Activated T-helper 1 cell treated with Interleukin-2 at 50 U/mL for 16 hours (primary cell): ENCODE results near the gene RETN.

Experiments
- DNase-seq: peaks from one replicate; pipeline ENCODE4 v3.0.0-alpha.2; 2020; ENCODE audit warnings: low read depth

The RETN gene, protein sequence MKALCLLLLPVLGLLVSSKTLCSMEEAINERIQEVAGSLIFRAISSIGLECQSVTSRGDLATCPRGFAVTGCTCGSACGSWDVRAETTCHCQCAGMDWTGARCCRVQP

DNA sequence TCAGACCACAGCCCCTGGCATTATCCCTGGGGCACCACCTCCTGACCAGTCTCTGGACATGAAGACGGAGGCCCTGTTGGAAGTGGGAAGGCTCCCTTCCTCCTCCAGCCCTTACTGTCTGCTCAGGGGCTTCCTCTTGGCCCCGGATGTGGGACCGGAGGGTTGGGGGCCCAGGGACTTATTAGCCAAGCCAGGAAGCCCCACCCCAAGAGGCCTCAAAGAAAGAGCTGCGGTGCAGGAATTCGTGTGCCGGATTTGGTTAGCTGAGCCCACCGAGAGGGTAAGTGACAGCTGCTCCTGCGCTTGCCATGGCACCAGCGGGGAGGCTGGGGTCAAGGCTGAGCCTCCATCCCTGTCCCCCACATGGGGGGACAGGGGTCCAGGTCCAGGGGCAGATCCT, at the start of gene RETN:
Gene RETN (plus strand): TSS at position 208 of the 400 bp plus-strand sequence. CDS start 278 bp downstream, outside the sequence.
- no peak for DNase-seq

DNA sequence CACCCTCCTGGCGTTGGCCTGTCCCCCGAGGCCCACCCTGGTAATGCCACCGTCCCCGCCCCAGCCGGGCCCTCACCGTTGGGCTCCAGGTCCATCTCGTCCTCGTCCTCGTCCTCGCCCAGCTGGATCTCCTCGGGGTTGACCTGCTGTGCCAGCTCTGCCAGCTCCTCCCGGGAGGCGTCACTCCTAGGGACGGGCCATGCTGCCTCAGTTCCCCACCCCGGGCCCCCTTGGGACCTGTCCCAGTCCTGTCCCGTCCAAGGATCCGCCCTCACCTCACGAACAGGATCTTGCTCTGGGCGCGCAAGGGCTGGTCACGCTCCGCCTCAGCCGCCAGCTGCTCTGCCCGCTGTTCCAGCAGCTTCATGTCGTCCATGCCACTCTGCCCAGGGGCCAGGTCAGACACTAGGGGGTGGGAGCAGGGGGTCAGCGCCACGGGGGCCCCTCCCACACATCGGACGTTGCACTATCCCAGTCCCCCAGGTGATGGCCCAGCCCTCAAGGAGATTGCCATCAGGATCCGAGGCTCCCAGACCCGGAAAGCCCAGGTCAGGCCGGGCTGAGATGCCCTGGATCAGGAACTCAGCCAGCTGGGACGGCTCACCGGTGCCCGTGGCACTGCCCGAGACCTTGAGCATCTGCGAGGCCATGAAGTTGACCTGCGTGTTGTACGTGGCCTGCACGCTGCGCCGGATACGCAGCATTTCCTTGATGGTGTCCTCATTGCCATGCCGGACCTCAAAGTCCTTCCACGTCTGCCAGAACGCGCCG, 49.0 kb upstream of the RETN start:
- DNase-seq = no peak

DNA sequence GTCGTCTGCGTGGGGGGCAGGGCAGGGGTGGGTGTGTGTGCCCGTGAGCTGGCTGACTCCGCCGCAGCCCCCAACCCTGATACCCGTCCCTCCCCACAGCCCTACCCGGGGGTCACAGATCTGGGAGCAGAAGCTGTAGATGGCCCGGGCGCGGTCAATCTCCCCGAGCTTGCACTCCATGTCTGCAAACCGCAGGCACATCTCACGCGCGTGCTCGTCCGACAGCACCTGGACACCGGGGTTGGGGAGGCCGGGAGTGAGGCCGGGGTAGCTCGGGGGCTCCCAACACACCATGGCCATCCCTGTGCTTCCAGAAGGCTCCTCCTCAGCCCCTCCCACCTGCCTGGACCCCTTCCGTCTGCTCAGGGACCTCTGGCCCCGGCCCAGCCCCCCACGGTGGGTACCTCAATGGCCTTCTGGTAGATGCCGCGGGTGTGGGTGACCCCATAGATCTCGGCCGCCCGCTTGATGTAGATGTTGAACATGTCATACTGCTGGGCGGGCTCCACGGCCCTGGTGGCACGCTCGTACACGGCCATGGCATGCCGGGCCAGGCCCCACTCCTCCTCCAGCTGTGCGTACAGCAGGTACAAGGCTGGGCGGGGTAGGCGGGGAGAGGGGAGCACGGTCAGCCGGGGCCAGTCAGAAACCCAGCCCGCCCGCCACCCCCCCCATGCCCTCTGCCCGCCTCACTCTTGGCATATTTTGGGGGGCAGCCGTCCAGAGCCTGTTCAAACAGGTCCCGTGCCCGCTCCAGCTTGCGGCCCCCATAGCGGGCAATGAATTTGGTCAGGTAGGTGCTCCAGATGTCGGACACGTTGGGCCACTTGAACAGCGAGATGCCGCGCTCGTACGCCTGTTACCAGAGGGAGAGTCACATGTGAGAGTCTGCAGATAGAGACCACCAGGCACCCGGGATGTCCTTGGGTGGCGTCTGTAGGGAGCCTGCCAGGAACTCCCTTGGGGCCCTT, 48.1 kb upstream of the RETN start:
- DNase-seq = no peak

DNA sequence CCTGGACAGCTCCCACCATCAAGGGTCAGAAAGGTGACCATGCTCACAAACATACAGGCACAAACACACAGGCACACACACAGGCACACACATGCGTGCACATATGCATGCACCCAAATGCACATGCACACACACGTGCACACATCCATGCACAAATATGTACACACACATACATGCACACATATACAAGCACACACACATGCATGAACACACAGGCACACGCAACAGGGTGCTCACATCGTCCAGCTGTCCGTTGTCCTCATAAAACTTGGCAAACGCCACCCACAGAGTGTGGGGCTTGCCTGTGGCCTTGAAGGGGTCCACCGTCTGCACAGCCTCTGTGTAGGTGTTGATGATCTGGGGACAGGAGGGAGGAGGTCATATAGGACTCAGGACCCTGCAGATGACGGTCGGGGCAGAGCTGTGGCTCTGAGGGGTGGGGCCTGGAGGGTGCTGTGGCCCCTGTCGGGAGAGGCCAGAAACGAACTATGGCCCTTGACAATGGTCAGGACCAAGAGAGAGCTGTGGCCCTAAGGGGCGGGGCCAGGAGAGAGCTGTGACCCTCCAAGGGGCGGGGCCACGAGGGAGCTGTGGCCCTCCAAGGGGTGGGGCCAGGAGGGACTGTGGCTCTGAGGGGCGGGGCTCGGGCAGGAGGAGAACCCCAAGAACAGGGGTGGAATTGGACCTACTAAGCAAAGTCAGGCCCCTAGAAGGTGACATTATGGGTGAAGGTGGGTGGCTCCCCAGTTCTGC, 45.7 kb upstream of the RETN start:
- no peak for DNase-seq

DNA sequence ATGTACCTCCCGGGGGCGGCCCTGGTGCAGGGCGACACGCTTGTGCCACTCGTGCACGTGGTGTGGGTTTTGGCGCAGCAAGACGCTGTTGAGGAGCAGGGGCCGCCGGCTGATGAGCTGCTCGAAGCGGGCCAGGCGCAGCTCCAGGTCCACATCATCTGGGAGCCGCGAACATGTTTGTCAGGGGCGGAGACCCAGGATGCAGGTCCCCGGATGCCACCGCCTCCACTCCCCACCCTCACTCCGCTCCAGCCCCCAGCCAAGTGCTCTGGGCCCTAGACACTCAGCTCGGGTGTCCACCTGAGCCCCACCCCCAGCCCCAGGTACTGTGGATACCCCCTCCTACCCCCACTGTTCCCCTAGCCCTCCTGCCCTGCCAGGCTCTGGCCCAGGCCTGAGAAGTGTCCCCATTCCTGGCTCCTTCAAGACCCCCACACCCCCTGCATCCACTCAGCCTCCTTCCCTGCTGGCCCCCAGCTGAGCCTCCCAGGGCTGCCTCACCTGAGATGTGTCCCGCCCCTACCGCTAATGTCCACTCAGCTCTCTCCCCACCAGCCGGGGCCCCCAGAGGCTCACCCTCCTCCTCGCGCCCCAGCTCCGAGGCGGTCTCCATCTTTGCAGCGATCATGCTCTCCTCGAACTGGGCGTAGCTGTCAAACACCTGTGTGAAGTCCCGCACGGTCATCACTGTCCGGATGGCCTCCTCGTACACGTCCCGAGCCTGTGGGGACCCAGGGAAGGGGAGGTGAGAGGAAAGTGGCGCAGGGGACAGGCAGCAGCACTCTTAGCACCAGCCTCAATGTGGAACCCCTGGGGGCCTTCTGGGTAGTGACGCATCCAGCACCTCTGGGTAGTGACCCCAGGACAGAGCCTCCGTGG, 44.9 kb upstream of the RETN start:
- no peak for DNase-seq

DNA sequence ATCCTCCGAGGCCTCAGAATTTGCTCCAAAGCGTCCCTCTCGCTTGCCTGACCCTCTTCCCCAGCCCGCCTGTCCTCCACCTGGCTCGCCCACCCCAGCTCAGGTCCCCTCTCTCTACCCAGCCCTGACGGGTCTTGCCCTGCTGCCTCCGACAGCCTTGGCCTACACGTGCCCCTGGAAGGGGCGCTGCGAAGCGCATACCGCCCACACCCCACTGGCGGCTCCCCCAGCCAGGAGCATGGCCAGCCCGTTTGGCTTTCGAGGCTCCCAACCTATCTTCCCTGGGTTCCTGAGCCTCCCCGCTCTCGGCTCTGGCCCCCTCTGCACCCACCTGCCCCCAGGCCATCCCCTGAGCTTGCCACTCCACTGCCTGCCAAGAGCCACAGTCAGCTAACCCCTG, 44.0 kb upstream of the RETN start:
- no peak for DNase-seq

DNA sequence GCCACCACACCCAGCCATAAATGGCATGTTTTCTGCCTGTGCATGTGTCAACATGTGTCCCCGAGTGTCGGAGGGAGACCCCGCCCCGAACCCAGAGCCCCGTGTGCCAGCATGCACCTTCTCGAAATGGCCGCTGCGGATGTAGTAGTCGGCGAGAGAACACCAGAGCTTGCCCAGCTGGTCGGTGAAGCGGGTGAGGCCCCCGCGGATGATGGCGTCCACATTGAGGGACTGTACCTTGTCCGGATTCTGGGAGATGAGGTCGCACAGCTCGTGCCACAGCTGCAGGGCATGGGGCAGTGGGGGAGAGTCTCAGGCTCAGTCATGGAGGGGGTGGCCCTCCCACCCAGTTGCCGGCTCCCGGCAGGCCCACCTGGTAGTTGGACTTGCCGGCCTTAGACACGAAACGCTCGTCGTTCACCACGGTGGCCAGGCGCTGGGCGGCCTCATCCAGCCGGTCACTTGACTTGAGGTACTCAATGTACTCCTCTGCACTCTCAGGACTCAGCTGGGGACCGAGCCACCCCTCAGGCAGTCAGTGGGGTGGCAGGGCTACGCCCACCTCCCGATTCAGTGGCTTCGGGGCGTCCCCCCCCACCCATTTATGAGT, 43.0 kb upstream of the RETN start:
- no peak for DNase-seq

DNA sequence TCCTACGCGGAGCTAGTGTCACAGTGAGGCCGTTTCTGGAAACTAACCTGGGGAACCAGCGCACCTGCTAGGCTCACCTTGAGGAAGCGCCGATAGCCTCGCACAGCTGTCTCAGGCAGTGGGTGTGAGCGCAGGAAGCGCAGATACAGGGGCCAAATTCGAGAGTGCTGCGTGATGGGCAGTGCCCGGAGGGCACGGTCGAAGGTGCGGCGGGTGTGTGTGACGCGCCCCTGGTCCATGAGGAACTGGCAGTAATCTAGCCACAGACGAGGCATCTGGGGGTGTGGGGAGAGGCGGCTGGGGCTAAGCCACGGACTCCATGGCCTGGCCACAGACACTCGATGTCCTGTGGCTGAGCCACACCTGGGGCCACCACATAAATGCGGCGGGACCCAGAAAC, 41.7 kb upstream of the RETN start:
- DNase-seq = no peak

DNA sequence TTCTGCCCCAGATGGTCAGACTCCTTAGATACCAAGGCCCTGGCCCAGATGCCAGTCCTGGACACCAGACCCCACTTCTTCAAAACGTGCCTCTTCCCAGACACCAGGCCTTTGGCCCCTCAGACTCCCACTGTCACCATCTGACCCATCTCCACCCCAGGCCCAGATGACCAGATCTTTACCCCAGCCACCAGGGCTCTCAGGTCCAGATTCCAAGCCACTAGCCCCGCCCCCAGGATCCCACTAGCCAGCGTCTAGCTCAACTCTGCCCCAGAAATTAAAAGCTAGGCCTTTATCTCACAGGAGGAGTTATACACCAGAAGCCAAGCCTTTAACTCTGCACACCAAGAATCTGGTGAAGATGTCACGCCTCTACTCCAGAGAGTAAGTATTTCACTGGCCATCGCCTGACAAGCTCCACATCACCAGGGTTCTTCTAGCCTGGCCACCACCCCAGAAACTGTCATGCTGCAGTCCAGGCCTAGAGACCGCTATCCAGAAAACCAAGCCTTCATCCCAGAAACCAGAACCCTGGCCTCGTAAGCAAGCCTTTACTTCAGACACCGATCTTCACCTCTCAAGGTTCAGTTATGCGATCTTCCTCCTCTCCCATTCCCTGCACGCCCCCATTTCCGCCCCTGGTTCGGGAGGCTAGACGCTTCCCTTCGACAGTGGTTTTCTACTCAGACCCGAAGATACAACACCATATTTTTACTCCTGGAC, 40.1 kb upstream of the RETN start:
- DNase-seq = no peak

DNA sequence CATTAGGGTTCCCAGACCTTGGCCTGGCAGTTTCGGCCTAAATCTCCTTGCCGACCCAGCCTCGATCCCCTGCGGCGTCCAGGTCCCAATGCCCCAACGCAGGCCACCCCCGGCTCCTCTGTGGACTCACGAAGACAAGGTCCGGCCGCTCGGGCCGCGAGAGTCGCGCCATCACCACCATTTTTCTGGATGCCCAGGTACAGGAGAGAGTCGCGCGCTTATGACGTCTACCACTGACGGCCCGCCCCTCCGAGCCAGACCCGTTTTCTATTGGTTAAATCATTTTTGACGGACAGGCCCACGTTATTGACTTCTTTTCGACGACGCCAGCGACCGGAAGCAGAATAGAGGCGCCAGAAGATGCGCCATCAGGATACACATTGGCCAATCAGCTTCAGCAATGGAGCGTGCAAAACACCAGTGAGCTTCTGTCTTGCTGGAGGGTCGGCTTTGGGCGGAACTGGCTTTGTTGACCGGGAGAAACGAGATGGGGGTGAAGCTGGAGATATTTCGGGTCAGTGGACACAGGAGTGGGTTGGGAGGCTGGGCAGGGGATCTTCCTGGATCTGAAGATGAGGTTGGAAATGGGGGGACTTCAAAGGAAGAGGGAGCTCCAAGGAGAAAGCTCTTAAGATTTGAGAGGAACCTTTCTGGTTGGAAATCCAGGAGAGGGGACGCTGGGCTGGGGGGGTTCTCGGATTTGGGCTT, 39.3 kb upstream of the RETN start, which contains the start of the genes PET100 and XAB2:
Gene PET100 (plus strand): TSS at position 447 of the 708 bp plus-strand sequence. CDS start 41 bp downstream, at position 488.
Gene XAB2 (minus strand): TSS at position 199 of the 708 bp plus-strand sequence. CDS start 18 bp downstream, at position 181.
- DNase-seq = peak; percentile 89

DNA sequence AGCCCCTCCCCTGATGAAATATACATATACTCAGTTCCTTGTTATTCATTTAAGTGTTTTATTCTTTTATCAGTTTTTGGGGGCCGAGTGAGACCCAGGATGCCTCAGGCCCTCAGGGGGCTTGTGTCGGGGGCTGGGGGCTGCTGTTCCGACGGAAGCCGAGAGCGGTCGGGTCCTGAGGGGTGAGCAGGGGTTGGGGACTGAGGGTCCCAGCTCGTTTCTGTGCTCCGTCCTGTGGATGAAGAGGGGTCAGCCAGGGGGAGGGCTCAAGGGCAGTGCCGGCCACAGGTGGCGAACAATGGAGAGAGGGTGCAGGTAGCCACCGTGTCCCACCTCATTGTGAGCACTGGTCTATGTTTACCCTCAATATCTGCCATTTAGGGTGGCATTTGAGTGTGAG, 37.3 kb upstream of the RETN start:
- no peak for DNase-seq

DNA sequence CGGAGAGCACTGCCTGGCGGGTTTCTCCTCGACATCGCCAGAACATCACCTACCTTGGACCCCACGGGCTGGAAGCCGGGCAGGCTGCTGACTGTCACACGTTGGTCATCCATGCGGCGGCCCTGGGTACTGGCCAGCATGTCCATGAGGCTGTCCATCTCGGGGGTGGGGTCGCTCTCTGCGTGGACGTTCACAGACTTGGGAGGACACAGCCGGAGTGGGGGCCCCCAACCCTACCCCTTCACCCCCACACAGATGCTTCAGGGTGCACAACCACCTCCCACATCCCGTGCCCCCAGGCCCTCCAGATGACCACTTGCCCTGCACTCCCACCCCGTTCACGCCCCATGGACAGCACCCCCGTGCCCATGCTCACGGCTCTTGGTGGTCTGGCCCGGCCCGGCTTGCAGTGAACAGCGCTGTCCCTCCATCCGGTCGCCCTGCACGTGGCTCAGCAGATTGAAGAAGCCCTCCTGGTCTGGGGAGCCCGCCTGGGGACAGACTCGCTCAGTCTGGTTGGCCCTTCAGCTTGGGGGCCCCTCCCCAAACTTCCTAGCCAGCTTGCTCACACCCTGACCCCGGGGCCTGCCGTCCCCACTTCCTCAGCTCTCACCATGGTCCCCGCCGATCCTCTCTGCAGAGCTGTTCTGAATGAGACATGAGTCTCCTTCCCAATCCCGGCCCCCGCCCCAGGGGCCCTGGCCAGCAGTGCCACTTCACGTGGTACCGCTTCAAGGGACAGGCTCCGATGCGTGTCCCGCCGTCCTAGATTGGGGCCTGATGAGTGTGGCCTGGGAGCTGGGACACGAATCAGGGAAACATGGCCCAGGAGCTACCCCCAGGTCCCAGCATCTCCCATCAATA, 36.3 kb upstream of the RETN start:
- DNase-seq = no peak

DNA sequence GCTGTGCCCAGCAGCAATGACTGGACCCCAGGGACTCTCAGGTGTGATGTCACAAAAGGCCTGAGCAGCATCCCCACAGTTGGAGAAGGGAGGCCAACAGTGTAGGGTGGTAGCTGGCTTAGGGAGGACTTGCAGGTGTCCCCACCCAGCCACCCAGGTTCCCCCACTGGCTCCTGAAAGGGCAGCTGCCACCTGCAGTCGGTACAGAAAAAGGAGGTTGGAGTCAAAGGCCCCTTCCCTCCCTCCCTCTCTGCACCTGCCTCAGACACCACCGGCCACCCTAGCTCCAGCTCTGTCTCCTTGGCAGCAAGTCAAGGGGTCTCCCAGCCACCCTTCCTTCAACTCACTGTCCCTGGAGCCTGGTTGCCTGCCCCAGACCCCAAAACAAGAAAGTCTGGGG, 35.2 kb upstream of the RETN start, which contains the start of gene PCP2:
Gene PCP2 (minus strand): TSS at position 22 of the 400 bp plus-strand sequence. CDS start 262 bp downstream, outside the sequence.
- no peak for DNase-seq

DNA sequence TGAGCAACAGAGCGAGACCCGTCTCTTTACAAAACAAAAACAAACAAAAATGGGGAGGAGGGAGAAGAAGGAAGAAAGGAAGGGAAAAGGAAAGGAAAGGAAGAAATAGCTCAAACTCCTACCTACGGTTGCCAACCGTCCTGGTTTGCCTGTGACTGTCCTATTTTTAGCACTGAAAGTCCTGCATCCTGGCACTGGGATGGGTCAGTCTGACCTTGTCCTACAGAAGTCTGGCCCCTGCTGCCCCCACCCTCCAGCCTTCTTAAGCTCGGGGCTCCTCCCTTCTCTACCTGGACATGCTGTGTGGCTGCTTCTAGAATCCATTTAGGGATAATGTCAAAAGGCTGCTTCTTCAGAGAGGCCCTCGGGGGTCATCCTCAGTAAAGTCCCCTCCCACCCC, 33.2 kb upstream of the RETN start:
- DNase-seq = no peak

DNA sequence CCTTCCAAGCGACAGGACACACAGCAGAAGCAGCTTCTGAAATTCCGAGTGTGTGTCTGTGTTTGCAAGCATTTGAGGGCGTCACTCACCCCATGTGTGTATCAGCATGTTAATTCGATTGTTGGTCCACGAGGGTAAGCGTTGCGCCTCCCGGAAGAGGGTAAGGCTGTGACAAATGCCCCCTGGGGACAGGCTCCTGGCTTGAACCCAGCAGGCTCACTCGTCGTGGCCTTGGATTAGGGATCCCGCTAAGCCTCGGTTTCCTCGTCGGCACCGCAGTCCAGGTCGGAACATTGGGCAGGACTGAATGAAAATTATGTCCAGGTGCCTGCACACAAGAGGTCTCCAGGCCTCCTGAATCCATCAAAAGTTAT, 32.5 kb upstream of the RETN start:
- no peak for DNase-seq

DNA sequence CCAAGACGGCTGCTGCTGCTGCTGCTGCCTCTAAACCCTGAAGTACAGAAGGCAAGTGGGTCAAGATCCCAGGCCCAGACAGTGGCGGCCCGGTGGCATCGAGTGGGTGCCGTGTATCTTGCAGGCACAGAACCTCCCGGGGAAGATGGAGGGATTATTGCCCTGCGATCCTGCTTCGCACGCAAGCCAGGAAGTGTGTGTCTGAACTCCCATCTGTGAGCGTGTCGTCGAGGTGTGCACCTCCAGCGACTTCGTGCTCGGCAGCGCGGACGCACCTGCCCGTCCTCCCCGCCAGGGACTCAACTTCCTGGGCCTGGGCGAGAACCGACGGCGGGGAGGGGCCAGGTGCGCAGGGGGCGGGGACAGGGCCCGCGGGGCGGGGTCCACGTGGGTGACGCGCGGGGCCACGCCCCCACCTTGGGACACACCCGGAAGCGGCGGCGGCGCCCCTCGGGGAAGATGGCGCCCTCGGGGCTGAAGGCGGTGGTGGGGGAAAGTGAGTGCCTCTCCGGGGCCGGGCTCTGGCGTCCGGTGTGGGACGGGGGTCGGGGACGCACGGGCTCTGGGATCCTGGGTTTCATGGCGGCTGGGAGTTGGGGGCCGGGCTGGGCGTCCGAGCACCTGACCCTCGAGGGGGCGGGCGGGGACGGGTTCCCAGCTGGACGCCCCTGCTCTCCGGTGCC, 32.0 kb upstream of the RETN start, which contains the start of gene STXBP2:
Gene STXBP2 (plus strand): TSS at position 420 of the 683 bp plus-strand sequence. CDS start 40 bp downstream, at position 460.
- peak; percentile 93 for DNase-seq
